Stimulated activated CD4-positive, alpha-beta T cell treated with anti-CD3 and anti-CD28 coated beads, TNF-alpha, amount 100 ng/mL, for 4 hours (primary cell): ENCODE measurements around the gene TFF3.

Experiments
- DNase-seq, 3 experiments: peaks; one replicate each; pipeline ENCODE4 v3.0.0-alpha.2; 2020; ENCODE audit warnings: low read depth in 3 of 3

TFF3 gene

GRCh38 chr21:42346866-42347600 is 31.8 kb upstream of the TFF3 start:
- no peak for DNase-seq

GRCh38 chr21:42346441-42346840 is 31.2 kb upstream of the TFF3 start:
- no peak for DNase-seq

GRCh38 chr21:42344631-42345030 is 29.4 kb upstream of the TFF3 start:
- DNase-seq = no peak

GRCh38 chr21:42343963-42344510 is 28.8 kb upstream of the TFF3 start:
- DNase-seq = no peak

- no peak for DNase-seq
Measured at GRCh38 chr21:42343556-42343955, 28.3 kb upstream of the TFF3 start.

GRCh38 chr21:42343101-42343500 is 27.9 kb upstream of the TFF3 start:
- no peak for DNase-seq

GRCh38 chr21:42341776-42342542 is 26.8 kb upstream of the TFF3 start:
- no peak for DNase-seq

- no peak for DNase-seq
Measured at GRCh38 chr21:42340187-42341050, 25.2 kb upstream of the TFF3 start.

GRCh38 chr21:42338729-42339715 is 23.8 kb upstream of the TFF3 start:
- DNase-seq = no peak

- DNase-seq = peak; percentile 68 to 78 (median 72)
Measured at GRCh38 chr21:42337830-42338728, 22.9 kb upstream of the TFF3 start.

- DNase-seq = no peak
Measured at GRCh38 chr21:42337276-42337675, 22.1 kb upstream of the TFF3 start.

- DNase-seq = no peak
Measured at GRCh38 chr21:42336054-42336453, 20.8 kb upstream of the TFF3 start.

- DNase-seq = no peak
Measured at GRCh38 chr21:42332557-42333317, 17.5 kb upstream of the TFF3 start.

- DNase-seq = no peak
Measured at GRCh38 chr21:42331660-42332059, 16.5 kb upstream of the TFF3 start.

GRCh38 chr21:42330380-42331371 is 15.5 kb upstream of the TFF3 start:
- DNase-seq = no peak

GRCh38 chr21:42324896-42325295 is 9.7 kb upstream of the TFF3 start:
- no peak for DNase-seq

- DNase-seq = no peak
Measured at GRCh38 chr21:42321845-42322244, 6.6 kb upstream of the TFF3 start.

GRCh38 chr21:42321231-42321630 is 6.0 kb upstream of the TFF3 start:
- no peak for DNase-seq
